ENCODE results near the gene CLEC5A. TPM values are rescaled to one million over a fixed set of nuclear protein-coding genes. Genes with fewer than 3 reads are reported as not detected.

The CLEC5A gene
- total and polyA plus RNA-seq, 11 donors: 0.12 to 2.6 (median 0.50) TPM; not detected in 1

DNA sequence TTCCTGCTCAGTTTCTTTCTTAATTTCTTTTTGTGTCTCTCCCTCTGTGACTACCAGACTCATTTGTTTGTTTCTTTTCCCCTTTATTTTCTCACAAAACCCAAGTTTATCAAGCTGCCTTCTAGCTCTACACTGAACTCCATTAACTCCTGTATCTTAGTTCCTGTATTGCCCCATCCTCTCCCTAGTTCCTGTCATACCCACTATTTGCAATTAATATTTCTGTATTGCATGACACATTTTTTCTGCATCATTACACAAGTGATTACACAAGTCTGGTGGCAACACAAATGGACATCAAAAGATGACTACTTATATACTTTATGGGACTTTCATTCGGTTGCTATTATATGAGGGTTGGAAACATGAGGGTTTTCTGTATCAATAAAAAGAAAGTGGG, 57.5 kb downstream of the CLEC5A start:
- 70 to 95% (median 91%) methylated on average over 1 of the region's 1 CpG for WGBS, 4 donors
- peaks cover 0 to 8% (median 0%) of the 10 kb centered on the region in 12 donors for H3K4me1 ChIP-seq
- DNase-seq: no peak
- H3K27me3 ChIP-seq: no peaks in the 10 kb centered on the region
- H3K36me3 ChIP-seq: no peaks in the 10 kb centered on the region
- ATAC-seq: no peak
- peak overlapping the region in 1 of 12 donors; percentile 59 for H3K27ac ChIP-seq
- H3K4me3 ChIP-seq: no peak overlapping the region
- TF ChIP-seq, protein P1, sequence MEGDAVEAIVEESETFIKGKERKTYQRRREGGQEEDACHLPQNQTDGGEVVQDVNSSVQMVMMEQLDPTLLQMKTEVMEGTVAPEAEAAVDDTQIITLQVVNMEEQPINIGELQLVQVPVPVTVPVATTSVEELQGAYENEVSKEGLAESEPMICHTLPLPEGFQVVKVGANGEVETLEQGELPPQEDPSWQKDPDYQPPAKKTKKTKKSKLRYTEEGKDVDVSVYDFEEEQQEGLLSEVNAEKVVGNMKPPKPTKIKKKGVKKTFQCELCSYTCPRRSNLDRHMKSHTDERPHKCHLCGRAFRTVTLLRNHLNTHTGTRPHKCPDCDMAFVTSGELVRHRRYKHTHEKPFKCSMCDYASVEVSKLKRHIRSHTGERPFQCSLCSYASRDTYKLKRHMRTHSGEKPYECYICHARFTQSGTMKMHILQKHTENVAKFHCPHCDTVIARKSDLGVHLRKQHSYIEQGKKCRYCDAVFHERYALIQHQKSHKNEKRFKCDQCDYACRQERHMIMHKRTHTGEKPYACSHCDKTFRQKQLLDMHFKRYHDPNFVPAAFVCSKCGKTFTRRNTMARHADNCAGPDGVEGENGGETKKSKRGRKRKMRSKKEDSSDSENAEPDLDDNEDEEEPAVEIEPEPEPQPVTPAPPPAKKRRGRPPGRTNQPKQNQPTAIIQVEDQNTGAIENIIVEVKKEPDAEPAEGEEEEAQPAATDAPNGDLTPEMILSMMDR (IDR thresholded peaks at IDR 0.05): no peak
- TF ChIP-seq POLR2A (IDR thresholded peaks at IDR 0.05): no peak
- intact Hi-C loops (cut with DNase I): no loop called here
- H3K9me3 ChIP-seq: peaks cover 0 to 10% (median 0%) of the 10 kb centered on the region in 12 donors

DNA sequence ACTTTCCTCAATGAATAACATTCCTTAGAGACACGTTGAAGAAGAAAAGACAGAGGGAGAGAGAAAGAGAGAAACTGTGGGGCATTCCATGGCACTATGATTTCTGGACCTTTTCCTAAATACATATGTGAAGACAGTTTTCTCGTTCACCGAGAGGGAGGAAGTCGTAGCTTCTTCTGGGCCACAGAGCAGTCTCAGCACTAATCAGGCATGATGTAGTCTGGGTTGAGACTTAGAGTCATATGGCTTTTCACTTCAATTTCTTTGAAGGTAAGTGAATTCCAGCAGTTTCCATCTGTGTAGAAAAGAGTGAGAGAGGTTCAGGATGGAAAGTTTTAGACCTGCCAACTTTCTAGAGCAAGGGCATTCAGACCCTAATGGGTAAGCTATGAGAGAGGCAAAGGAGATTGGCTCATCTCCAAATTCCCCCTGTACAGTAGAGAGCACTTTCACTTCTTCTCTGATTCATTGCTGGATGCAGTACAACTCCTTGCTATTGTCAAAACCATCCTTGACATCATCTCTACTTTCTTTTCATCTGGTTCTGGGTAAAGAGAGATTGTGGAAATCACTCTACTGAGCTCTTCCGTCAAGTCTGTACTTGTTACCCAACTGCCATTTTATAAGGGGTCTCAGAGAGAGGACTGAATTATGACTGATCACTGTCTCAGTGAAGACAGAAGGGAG, 62.1 kb downstream of the CLEC5A start:
- no peak for ATAC-seq
- no peak for TF ChIP-seq POLR2A (IDR thresholded peaks at IDR 0.05)
- TF ChIP-seq, protein P1 (IDR thresholded peaks at IDR 0.05): no peak
- no peak for DNase-seq
- no peaks in the 10 kb centered on the region for H3K36me3 ChIP-seq
- no peak overlapping the region for H3K27ac ChIP-seq
- H3K4me3 ChIP-seq: no peak overlapping the region
- H3K4me1 ChIP-seq: peaks cover 0 to 8% (median 0%) of the 10 kb centered on the region in 12 donors
- intact Hi-C loops (cut with DNase I): no loop called here
- H3K9me3 ChIP-seq: peaks cover 0 to 6% (median 0%) of the 10 kb centered on the region in 12 donors
- 75 to 80% (median 77%) methylated on average over 5 of the region's 5 CpGs for WGBS, 4 donors
- no peaks in the 10 kb centered on the region for H3K27me3 ChIP-seq

DNA sequence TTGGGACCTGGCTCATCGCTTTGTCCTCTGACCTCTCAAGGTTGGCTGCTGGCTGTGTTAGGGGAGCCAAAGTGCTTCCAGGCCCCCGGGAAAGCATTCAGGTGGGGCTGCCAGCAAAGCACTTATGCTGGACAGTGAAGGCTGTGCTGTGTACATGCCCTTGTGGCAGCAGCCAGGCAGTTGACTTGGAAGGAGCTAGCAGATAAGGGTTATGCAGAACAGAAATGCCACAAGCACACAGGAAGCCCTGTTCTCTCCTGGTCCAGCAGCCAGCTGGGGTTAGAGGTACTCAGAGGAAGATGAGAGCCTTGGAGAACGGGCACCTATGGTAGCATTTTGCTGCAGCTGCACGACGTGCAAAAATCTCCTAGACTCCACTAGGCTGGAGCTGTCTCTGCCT, 65.8 kb downstream of the CLEC5A start:
- no peaks in the 10 kb centered on the region for H3K36me3 ChIP-seq
- no peak overlapping the region for H3K4me3 ChIP-seq
- TF ChIP-seq, protein P1 (IDR thresholded peaks at IDR 0.05): no peak
- TF ChIP-seq POLR2A (IDR thresholded peaks at IDR 0.05): no peak
- H3K4me1 ChIP-seq: peaks cover 0 to 8% (median 0%) of the 10 kb centered on the region in 12 donors
- H3K9me3 ChIP-seq: peaks cover 0 to 15% (median 0%) of the 10 kb centered on the region in 12 donors
- no peak overlapping the region for H3K27ac ChIP-seq
- intact Hi-C loops (cut with DNase I): no loop called here
- no peak for DNase-seq
- ATAC-seq: peak in 1 of 4 donors; percentile 78
- WGBS, 4 donors: 55 to 62% (median 60%) methylated on average over 5 of the region's 5 CpGs
- H3K27me3 ChIP-seq: no peaks in the 10 kb centered on the region

DNA sequence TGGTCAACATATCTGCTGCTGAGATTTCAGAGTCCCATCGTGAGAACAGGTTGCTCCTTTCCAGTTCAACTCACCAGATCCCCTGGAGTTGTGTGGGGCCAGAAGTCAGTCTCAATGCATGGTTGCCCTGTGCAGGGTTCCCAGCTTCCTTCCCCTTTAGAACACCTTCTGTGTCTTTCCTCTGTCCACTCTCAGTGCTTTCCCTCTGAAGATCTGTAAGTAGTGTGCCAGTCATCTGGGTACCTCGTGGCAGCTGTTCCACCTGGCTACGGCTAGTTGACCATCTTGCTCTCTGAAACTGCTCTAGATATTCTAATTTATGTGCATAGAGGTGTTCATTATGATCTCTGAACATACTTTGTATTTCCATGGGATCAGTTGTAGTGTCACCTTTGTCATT, 69.4 kb downstream of the CLEC5A start:
- no peaks in the 10 kb centered on the region for H3K36me3 ChIP-seq
- intact Hi-C loops (cut with DNase I): no loop called here
- TF ChIP-seq, protein P1 (IDR thresholded peaks at IDR 0.05): no peak
- no peak for TF ChIP-seq POLR2A (IDR thresholded peaks at IDR 0.05)
- H3K27ac ChIP-seq: no peak overlapping the region
- DNase-seq: no peak
- no peaks in the 10 kb centered on the region for H3K27me3 ChIP-seq
- H3K4me1 ChIP-seq: no peaks in the 10 kb centered on the region
- no peak for ATAC-seq
- H3K9me3 ChIP-seq: peaks cover 0 to 22% (median 0%) of the 10 kb centered on the region in 12 donors
- 85 to 94% (median 86%) methylated on average over 3 of the region's 3 CpGs for WGBS, 4 donors
- H3K4me3 ChIP-seq: no peak overlapping the region

Other genes starting within 250 kb of the CLEC5A start
- gene DENND11, start 244.8 kb downstream of the CLEC5A start, total RNA-seq: 10 to 100 TPM in 3 of 9 donors, 1 to 10 TPM in 6; 6.7 to 15.3 (median 8.8) TPM
- gene DENND11, start 244.8 kb downstream of the CLEC5A start, polyA plus RNA-seq: 1 to 10 TPM; 3.5 to 5.8 TPM
- gene WEE2, start 238.6 kb downstream of the CLEC5A start, total RNA-seq: under 1 TPM in 1 of 9 donors, not detected in 8; 0.08 TPM
- gene WEE2, start 238.6 kb downstream of the CLEC5A start, polyA plus RNA-seq: not detected
- gene SSBP1, start 208.6 kb downstream of the CLEC5A start, total RNA-seq: 100 to 1,000 TPM in 6 of 9 donors, 10 to 100 TPM in 3; 95.5 to 120 (median 104) TPM
- gene SSBP1, start 208.6 kb downstream of the CLEC5A start, polyA plus RNA-seq: 100 to 1,000 TPM; 252 to 268 TPM
- gene TAS2R3, start 182.9 kb downstream of the CLEC5A start, total RNA-seq: 1 to 10 TPM in 1 of 9 donors, under 1 TPM in 5, not detected in 3; 0.25 to 1.2 (median 0.58) TPM
- gene TAS2R3, start 182.9 kb downstream of the CLEC5A start, polyA plus RNA-seq: not detected
- under 1 TPM in 7 of 9 donors, not detected in 2; 0.12 to 0.67 (median 0.19) TPM for gene TAS2R4, start 170.3 kb downstream of the CLEC5A start, total RNA-seq
- under 1 TPM; 0.07 to 0.11 TPM for gene TAS2R4, start 170.3 kb downstream of the CLEC5A start, polyA plus RNA-seq
- gene TAS2R5, start 156.8 kb downstream of the CLEC5A start, total RNA-seq: under 1 TPM in 4 of 9 donors, not detected in 5; 0.27 to 0.60 (median 0.49) TPM
- under 1 TPM in 1 of 2 donors, not detected in 1; 0.18 TPM for gene TAS2R5, start 156.8 kb downstream of the CLEC5A start, polyA plus RNA-seq
- gene PRSS37, start 105.5 kb downstream of the CLEC5A start, total RNA-seq: not detected
- gene PRSS37, start 105.5 kb downstream of the CLEC5A start, polyA plus RNA-seq: not detected
- not detected for gene OR9A4, start 30.6 kb downstream of the CLEC5A start, total RNA-seq
- gene OR9A4, start 30.6 kb downstream of the CLEC5A start, polyA plus RNA-seq: not detected
- gene TAS2R38, start 26.8 kb upstream of the CLEC5A start, total RNA-seq: not detected
- not detected for gene TAS2R38, start 26.8 kb upstream of the CLEC5A start, polyA plus RNA-seq
- gene MGAM, start 48.9 kb upstream of the CLEC5A start, total RNA-seq: 1 to 10 TPM in 2 of 9 donors, under 1 TPM in 7; 0.15 to 1.2 (median 0.52) TPM
- under 1 TPM; 0.08 to 0.10 TPM for gene MGAM, start 48.9 kb upstream of the CLEC5A start, polyA plus RNA-seq
- under 1 TPM in 6 of 9 donors, not detected in 3; 0.02 to 0.13 (median 0.09) TPM for gene MGAM2, start 164.7 kb upstream of the CLEC5A start, total RNA-seq
- under 1 TPM in 1 of 2 donors, not detected in 1; 0.01 TPM for gene MGAM2, start 164.7 kb upstream of the CLEC5A start, polyA plus RNA-seq

Data from heart left ventricle (tissue), 16 donors.